ENCODE data around the gene THUMPD2. TPM values are rescaled to one million over a fixed set of nuclear protein-coding genes. Genes with fewer than 3 reads are reported as not detected.

THUMPD2 gene, protein sequence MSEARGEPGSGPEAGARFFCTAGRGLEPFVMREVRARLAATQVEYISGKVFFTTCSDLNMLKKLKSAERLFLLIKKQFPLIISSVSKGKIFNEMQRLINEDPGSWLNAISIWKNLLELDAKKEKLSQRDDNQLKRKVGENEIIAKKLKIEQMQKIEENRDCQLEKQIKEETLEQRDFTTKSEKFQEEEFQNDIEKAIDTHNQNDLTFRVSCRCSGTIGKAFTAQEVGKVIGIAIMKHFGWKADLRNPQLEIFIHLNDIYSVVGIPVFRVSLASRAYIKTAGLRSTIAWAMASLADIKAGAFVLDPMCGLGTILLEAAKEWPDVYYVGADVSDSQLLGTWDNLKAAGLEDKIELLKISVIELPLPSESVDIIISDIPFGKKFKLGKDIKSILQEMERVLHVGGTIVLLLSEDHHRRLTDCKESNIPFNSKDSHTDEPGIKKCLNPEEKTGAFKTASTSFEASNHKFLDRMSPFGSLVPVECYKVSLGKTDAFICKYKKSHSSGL
- total RNA-seq: 3.7 and 6.4 TPM in 2 replicates

DNA sequence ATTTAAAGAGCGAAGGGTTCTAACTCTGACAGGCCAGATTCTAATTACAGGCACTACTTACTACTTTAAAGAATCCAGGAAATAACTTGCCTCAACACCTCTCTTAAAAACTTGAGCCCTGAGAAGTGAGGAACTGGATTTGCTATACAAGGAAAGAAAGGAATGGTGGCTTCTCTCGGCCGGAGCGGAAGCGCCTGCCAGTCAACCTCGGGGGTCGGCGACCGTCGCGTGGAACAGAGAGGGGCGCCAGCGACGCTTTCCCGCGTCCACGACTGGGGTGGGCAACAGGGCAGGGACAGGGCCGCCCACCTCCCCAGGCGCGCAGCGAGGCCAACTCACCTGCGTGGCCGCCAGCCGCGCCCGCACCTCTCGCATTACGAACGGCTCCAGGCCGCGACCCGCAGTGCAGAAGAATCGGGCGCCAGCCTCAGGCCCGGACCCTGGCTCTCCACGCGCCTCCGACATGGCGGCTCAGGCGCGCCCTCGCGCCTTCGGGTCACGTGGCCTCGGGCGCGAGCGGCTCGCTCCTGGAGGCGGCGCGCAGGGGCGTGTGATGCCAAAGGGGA lies at the start of gene THUMPD2:
THUMPD2 (minus strand) TSS at position 484 of the 566 bp plus-strand sequence; CDS start at position 465, 19 bp downstream.

Other genes with a start within 250 kb of the THUMPD2 start
- gene TMEM178A, start 113.3 kb downstream of the THUMPD2 start, total RNA-seq: 1.2 and 2.2 TPM in 2 replicates

Measured in pericardium fibroblast (primary cell).